Esophagus (tissue), 2 donors: ENCODE measurements around the gene MPRIP. TPM values are rescaled to one million over a fixed set of nuclear protein-coding genes. Genes with fewer than 3 reads are reported as not detected.

Experiments
- H3K27ac ChIP-seq, 2 donors: one replicate each; pipeline ENCODE4 v1.5.1; 2013; ENCODE audit warnings: low read depth in 2 of 2, mild to moderate bottlenecking in 2 of 2, inconsistent platforms in 1 of 2, low read length in 1 of 2, moderate library complexity in 1 of 2
- H3K27me3 ChIP-seq, 2 donors: one replicate each; pipeline ENCODE4 v1.6.1; 2013; ENCODE audit warnings: low read length in 2 of 2, control low read depth in 1 of 2, mild to moderate bottlenecking in 1 of 2; ENCODE audit not compliant: insufficient read depth in 2 of 2, control insufficient read depth in 1 of 2
- H3K36me3 ChIP-seq, 2 donors: one replicate each; pipeline ENCODE4 v1.6.1; 2013; ENCODE audit warnings: low read length in 1 of 2; ENCODE audit not compliant: control insufficient read depth in 2 of 2, insufficient read depth in 2 of 2
- H3K4me1 ChIP-seq, 2 donors: one replicate each; pipeline ENCODE4 v1.6.1; 2013; ENCODE audit warnings: low read length in 1 of 2; ENCODE audit not compliant: control insufficient read depth in 2 of 2, insufficient read depth in 2 of 2
- H3K4me3 ChIP-seq, 2 donors: one replicate each; pipeline ENCODE4 v1.5.1; 2013; ENCODE audit warnings: low read length in 2 of 2, mild to moderate bottlenecking in 2 of 2, low read depth in 1 of 2, moderate library complexity in 1 of 2
- H3K9me3 ChIP-seq, 2 donors: one replicate each; pipeline ENCODE4 v1.6.1; 2013; ENCODE audit warnings: mild to moderate bottlenecking in 2 of 2, low read depth in 1 of 2, low read length in 1 of 2, moderate library complexity in 1 of 2; ENCODE audit not compliant: control insufficient read depth in 2 of 2, insufficient read depth in 1 of 2
- WGBS, 2 donors: extraction: QIAGEN DNeasy Blood & Tissue Kit; methylation state at CpG; one replicate each; pipeline ENCODE4 v1.1.7; 2013; 5-methylcytosine and 5-hydroxymethylcytosine counted together
- polyA plus RNA-seq, 2 donors: library from polyadenylated mRNA; stranded (reverse); fragments of 200-250 nt; gene quantifications; one replicate each; pipeline ENCODE4 v1.2.3, GENCODE V29; 2013
- donor health status: healthy with polysubstance abuse.
- donor health status: Bipolar disorder and iron deficiency.

Gene MPRIP
- polyA plus RNA-seq, 2 donors: 122 to 226 TPM

DNA sequence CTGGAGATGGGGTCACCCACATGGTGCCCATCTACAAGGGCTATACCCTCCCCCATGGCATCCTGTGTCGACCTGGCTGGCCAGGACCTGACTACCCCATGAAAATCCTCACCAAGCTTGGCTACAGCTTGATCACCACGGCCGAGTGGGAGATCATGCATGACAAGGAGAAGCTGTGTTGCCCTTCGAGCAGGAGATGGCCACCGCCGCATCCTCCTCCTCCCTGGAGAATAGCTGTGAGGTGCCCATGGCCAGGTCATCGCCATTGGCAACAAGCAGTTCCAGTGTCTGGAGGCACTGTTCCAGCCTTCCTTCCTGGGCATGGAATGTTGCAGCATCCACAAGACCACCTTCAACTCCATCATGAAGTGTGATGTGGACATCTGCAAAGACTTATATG lies 200.0 kb downstream of the MPRIP start:
- Histone ChIP-seq H3K4me3 (no peak overlapping the region), H3K4me1 (no peaks in the 10 kb centered on the region), H3K9me3 (no peaks in the 10 kb centered on the region), H3K27ac (no peak overlapping the region), H3K27me3 (no peaks in the 10 kb centered on the region), H3K36me3 (peaks cover 0 to 2% of the 10 kb centered on the region in 2 donors)
- WGBS, 2 donors: 94 to 96% methylated on average over 7 of the region's 7 CpGs

Other genes starting within 250 kb of the MPRIP start
- under 1 TPM; 0.14 to 0.29 TPM for gene TNFRSF13B, start 70.3 kb upstream of the MPRIP start, polyA plus RNA-seq
- gene PLD6, start 163.9 kb downstream of the MPRIP start, polyA plus RNA-seq: 1 to 10 TPM; 1.2 TPM
- 10 to 100 TPM; 10.3 to 16.3 TPM for gene FLCN, start 194.7 kb downstream of the MPRIP start, polyA plus RNA-seq
- 10 to 100 TPM; 19.2 to 58.3 TPM for gene COPS3, start 238.8 kb downstream of the MPRIP start, polyA plus RNA-seq